22Rv1 (cell line): ENCODE results near the gene MAGI1.

Experiments used
- ZFX ChIP-seq: fragments of 450-650 bp; IDR thresholded peaks from 2 replicates; pipeline ENCODE4 v1.6.1; 2017; ENCODE audit warnings: antibody characterized with exemption, borderline replicate concordance
- TF ChIP-seq, protein P1 (sequence below): fragments of 450-650 bp; IDR thresholded peaks from 2 replicates; pipeline ENCODE4 v1.5.1; 2017; ENCODE audit warnings: mild to moderate bottlenecking

DNA sequence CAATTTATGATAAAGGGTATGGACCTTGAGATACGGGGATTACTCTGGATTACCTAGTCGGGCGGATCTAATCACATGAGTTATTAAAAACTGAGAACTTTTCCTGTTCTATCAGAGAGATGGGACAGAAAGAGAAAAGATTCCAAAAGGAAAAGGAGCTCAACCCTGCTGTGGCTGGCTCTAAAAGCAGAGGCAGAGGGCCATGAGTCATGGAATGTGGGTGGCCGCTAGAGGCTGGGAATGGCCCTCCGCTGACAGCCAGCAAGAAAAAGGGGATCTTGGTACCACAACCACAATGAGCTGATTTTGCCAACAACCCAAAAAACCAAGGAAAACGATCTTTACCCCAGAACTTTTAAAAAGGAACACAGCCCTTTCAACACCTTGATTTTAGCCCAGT, 210.0 kb downstream of the MAGI1 start:
- TF ChIP-seq, protein P1, sequence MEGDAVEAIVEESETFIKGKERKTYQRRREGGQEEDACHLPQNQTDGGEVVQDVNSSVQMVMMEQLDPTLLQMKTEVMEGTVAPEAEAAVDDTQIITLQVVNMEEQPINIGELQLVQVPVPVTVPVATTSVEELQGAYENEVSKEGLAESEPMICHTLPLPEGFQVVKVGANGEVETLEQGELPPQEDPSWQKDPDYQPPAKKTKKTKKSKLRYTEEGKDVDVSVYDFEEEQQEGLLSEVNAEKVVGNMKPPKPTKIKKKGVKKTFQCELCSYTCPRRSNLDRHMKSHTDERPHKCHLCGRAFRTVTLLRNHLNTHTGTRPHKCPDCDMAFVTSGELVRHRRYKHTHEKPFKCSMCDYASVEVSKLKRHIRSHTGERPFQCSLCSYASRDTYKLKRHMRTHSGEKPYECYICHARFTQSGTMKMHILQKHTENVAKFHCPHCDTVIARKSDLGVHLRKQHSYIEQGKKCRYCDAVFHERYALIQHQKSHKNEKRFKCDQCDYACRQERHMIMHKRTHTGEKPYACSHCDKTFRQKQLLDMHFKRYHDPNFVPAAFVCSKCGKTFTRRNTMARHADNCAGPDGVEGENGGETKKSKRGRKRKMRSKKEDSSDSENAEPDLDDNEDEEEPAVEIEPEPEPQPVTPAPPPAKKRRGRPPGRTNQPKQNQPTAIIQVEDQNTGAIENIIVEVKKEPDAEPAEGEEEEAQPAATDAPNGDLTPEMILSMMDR: no peak
- no peak for TF ChIP-seq ZFX
